ENCODE data around the gene CELA3B.

DNA sequence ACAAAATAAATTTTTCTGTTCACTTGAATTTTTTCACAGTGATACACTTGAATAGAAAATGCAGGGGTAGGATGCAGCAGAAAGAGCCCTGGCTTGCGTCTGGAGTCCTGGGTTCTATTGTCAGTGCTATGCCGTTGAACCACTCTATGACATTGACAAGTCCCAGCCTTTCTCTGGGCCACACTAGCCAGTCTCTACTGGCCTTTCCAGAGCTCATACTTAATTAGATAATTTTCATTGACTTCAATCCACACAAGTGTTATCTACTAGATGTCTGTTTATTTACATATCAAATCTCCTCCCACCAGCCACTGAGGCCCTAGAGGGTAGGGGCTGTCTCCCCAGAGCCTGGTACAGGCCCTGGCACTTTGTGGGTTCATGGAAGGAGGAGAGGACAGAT lies 15.5 kb upstream of the CELA3B start:
- TF ChIP-seq EZH2 (IDR thresholded peaks at IDR 0.05; ENCODE audit: low read length) = no peak
- TF ChIP-seq, protein P1, sequence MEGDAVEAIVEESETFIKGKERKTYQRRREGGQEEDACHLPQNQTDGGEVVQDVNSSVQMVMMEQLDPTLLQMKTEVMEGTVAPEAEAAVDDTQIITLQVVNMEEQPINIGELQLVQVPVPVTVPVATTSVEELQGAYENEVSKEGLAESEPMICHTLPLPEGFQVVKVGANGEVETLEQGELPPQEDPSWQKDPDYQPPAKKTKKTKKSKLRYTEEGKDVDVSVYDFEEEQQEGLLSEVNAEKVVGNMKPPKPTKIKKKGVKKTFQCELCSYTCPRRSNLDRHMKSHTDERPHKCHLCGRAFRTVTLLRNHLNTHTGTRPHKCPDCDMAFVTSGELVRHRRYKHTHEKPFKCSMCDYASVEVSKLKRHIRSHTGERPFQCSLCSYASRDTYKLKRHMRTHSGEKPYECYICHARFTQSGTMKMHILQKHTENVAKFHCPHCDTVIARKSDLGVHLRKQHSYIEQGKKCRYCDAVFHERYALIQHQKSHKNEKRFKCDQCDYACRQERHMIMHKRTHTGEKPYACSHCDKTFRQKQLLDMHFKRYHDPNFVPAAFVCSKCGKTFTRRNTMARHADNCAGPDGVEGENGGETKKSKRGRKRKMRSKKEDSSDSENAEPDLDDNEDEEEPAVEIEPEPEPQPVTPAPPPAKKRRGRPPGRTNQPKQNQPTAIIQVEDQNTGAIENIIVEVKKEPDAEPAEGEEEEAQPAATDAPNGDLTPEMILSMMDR (optimal IDR thresholded peaks at IDR 0.05 in 1 of 3, IDR thresholded peaks at IDR 0.05 in 1 of 3, conservative IDR thresholded peaks at IDR 0.05 in 1 of 3; ENCODE audit: extremely low read depth in 1 of 3, insufficient read depth in 2 of 3, low read length in 3 of 3) = no peak
